ENCODE measurements around the gene SYTL4.

GRCh38 chrX:100695302-100695701 is 36.6 kb downstream of the SYTL4 start:
- TF ChIP-seq, protein P1, sequence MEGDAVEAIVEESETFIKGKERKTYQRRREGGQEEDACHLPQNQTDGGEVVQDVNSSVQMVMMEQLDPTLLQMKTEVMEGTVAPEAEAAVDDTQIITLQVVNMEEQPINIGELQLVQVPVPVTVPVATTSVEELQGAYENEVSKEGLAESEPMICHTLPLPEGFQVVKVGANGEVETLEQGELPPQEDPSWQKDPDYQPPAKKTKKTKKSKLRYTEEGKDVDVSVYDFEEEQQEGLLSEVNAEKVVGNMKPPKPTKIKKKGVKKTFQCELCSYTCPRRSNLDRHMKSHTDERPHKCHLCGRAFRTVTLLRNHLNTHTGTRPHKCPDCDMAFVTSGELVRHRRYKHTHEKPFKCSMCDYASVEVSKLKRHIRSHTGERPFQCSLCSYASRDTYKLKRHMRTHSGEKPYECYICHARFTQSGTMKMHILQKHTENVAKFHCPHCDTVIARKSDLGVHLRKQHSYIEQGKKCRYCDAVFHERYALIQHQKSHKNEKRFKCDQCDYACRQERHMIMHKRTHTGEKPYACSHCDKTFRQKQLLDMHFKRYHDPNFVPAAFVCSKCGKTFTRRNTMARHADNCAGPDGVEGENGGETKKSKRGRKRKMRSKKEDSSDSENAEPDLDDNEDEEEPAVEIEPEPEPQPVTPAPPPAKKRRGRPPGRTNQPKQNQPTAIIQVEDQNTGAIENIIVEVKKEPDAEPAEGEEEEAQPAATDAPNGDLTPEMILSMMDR (IDR thresholded peaks at IDR 0.05): no peak
- TF ChIP-seq POLR2A (IDR thresholded peaks at IDR 0.05): no peak
